Measurements from ENCODE around the gene ZCCHC2. TPM values are rescaled to one million over a fixed set of nuclear protein-coding genes. Genes with fewer than 3 reads are reported as not detected.

The ZCCHC2 gene
- total and polyA plus RNA-seq, 2 of the 8 experiments (the other 6 are each of a cell fraction or from before 2014, with no cell fraction given) = 13.5 to 18.6 TPM

DNA sequence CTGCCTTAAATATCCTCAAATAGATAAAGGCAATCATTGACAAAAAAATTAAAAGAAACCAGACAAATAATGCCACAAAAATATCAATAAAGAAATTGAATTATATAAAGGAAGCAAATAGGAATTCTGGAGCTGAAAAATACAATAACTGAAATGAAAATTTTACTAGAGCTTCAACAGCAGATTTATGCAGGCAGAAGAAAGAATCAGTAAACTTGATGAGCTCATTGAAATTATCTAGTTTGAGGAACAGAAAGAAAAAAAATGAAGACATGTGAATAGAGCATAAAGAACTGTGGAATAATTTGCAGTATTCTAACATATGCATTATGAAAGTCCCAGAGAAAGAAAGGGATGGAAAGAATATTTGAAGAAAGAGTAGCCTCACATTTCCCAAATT is 41.9 kb upstream of the ZCCHC2 start (continued):
- TF ChIP-seq CTCF (IDR thresholded peaks at IDR 0.05; ENCODE audit: control extremely low read depth in 1 of 3, insufficient read depth in 1 of 3, low read depth in 1 of 3, low read length in 3 of 3) = no peak
- no peak for TF ChIP-seq JUND (IDR thresholded peaks at IDR 0.05; ENCODE audit: low read length)
